Inflammatory macrophage treated with lipopolysaccharide for 1 hour (primary cell): ENCODE measurements around the gene SNX19.

Source experiments
- DNase-seq, 2 donors: peaks; one replicate each; pipeline ENCODE4 v3.0.0-alpha.2; 2020 to 2022

Gene SNX19

DNA sequence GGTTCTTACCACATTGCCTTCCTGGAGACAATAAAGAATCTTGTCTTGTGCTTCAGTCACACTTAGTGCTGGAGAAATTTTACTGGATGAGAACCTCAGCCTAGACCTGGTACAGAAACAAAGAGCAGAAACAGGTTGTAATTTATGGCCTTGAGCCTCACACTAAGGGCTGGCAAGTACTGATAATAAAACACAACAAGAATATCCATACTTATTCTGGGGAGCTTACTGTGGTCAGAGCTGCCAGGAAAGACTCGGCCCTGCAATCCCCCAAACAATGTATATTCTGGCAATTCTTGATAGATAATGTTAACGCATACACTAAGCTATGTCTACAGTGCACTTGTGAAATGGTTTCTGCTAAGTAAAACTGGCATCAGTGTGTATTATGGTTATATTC is 9.7 kb downstream of the SNX19 start:
- DNase-seq = no peak

DNA sequence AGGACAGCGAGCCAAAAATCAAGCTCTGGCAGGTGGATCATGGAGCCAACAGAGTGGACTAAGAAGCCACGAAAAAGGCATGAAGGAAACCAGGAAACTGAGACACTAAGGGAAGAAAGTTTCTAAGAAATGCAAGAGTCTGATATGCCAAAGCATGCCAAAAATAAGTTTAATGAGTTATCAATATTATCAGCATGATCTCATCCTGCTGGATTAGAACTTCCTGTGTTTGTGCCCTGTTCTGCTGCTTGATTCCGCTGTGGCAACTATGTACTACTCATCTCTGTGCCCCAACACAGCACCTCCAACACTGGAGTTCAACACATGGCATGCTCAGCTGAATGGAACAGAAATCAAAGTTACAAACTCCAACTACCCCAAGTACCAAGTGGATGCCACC is 10.8 kb downstream of the SNX19 start:
- DNase-seq = no peak

- no peak for DNase-seq
These were observed 11.9 kb downstream of the SNX19 start for GRCh38 chr11:130904380-130904779.

GRCh38 chr11:130902380-130902779 is 13.9 kb downstream of the SNX19 start:
- DNase-seq = no peak

- no peak for DNase-seq
These were observed 17.2 kb downstream of the SNX19 start for GRCh38 chr11:130899106-130899505.

DNA sequence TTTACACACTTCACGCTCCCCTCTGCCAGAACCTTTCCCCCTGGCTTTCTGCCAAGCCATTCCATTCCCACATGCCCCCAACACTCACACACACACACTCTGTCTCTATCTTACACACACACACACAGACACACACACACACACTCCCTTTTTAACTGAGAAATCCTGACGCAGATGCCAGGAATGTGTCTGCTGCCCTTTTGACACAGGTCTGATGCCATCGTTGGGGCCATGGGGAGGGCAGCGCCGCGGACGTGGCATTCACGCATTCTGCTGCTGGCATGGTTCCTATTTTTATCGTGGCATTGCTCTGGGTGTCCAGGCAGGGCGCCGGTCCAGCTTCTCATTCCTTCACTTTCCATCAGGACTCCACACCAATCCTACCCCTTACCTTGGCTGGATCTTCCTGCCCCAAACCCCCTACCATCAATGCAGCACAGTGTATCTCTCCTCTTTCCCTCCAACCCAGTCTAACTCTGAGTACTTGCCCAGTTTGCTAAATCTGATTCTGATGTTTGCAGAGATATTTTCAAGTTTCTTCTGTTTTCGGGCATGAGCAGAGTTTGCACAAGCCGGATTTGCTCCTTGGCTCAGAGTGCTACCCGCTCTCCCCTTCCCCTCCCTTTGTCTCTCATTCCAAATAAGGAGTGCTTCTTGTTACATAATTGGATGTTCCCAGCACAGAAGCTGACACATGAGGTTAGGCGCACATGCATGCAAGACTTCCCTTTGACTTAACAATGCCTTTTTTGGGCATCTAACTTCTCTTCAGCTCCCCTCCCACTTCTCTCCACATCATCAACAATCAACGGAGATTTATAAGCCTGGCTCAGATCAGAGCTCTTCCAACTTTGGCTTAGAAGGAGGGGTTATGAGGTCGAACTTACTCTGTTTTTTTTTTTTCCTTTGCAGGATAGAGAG is 18.8 kb downstream of the SNX19 start:
- DNase-seq = no peak

GRCh38 chr11:130894322-130895025 is 21.8 kb downstream of the SNX19 start:
- peak; percentile 28 to 74 for DNase-seq

DNA sequence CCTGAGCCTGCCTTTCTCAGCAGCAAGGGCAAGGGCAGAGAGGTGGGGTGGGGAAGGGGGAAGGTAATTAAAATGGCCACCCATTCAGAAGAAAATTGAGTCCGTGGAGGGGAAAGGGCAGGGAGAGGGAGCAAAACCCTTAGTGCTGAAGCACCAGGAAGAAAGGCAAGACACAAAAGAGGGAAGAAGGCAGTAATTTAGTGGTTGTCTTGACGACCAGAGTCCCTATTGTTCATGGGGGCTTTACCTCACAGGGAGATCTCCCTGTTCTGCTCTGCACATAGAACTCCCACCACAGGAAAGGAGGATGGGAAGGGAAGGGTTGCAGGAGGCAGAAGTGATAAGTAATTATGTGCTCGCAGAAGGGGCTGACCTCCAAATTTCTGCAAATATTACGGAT is 23.4 kb downstream of the SNX19 start:
- DNase-seq = no peak

GRCh38 chr11:130891326-130891725 is 25.0 kb downstream of the SNX19 start:
- no peak for DNase-seq

DNA sequence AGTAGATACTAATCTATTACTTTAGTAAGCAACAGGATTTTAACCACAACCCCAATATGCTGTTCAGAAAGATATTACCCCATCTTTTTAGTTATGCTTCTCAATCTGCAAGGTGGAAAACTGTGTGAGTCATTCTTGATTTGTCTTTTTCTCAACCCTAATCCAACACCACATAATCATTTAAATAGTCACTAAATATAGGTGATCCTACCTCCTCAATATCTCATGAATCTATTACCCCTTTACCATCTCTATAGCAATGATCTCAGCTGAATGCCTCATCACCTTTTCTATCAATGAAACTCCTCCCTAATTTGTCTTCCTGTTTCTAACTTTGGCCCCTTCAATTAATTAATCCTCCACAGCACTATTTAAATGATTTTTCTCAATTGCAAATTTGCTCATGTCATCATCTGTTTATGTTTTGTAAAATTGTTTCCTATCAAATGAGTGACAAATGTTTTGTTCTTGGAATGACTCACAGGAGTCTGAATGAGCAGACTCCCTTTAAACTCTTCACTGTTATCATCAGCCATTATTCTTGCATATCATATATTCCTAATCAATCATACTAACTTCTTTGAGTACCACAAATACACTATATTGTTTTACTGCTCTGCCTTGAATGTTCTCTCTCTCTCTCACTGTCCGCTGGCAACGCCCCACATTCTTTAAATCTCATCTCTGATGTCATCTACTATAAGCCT is 26.1 kb downstream of the SNX19 start:
- DNase-seq = no peak

DNA sequence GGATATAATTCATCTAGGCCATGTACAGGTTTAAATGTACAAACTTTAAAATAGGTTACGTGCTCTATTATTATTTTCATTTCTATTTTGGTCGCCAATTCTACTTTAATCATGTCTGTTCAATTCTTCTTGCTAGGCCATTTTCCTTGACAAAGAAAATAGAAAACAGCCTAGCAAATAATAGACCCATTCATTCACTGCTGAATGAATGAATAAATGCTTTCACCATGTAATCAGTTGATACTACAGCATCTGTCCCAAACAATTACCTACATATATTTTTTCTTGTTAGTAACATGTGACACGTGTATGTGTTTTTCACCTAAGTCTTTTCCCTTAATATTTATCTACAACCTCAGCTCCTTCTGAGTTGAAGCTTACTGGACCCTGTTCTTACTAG is 27.5 kb downstream of the SNX19 start:
- no peak for DNase-seq

GRCh38 chr11:130886704-130887103 is 29.6 kb downstream of the SNX19 start:
- DNase-seq = no peak

GRCh38 chr11:130882138-130882551 is 34.1 kb downstream of the SNX19 start:
- no peak for DNase-seq

DNA sequence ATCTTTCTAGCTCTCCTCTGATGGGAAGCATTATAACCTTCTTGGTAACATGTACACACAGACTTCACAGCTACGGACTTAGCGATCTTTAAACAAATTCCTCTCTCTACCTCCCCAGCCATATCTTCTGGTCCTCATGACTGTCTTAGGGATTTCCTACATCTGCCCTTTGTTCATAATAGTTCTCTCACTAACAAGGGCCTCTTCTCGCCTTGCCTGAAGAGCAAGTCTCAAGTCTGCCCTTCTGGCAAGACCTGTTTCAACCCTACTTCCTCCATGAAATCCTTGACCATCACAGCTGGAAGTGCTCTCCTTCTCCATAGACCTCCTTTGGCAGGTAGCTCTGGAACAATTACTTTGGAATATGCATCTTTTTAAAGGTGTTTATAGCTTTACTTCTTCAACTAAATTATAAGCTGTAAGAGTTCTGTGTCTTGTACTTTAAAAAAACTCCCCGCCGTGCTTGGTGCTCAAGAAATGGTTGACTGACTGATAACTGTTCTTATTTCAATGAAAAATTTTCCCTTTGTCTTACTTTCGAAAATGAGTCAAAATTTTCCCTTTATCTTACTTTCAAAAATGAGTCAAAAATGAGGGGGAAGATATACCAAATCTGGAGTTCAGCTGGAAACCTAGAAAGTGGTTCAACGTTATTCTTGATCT is 34.7 kb downstream of the SNX19 start:
- DNase-seq = no peak

GRCh38 chr11:130879836-130880235 is 36.4 kb downstream of the SNX19 start:
- DNase-seq = no peak

DNA sequence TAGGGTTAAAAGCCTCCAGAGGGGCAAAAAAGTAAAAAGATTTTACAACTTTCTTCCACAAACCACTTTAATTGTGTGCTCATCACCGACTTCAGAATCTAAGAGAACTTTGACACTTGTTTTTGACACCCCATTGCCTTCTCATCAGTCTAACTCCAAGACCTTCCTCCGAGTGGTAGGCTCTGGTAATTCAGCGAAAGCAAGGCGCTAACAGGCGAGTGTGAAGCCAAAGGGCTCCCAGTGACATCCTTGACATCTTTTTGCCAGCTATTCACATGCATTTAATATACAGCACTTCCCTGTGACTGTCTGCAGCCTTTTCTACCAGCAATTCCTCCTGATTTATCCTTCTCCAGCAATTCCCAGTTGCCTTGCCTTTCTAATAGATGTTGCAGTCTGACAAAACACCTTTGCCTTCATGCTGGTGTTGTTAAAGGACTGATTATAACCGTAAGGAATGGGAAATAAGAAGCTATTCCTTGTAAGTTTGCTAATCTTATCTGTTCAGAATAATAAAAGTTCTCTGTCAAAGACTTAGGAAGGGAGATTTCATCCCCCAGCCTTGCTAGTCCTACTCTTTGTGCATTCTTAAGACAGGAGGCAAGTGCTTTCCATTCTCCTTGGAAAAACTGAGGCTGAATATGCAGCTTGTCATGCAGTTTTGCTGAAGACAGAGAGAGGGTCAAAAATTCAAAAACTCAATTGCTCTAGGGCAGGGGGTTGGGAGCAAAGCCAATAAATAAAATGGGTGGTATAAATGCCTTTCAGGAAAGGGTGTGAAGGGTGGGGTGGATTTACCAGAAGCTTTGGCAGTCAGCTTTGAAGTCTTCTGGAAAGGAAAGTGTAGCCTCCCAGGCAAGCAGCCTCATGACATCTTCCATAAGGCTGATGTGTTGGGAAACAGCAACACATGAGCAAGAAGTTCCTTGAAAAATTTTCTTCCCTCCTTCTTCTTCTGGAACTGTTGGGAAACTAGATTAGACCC is 39.1 kb downstream of the SNX19 start:
- DNase-seq = no peak

DNA sequence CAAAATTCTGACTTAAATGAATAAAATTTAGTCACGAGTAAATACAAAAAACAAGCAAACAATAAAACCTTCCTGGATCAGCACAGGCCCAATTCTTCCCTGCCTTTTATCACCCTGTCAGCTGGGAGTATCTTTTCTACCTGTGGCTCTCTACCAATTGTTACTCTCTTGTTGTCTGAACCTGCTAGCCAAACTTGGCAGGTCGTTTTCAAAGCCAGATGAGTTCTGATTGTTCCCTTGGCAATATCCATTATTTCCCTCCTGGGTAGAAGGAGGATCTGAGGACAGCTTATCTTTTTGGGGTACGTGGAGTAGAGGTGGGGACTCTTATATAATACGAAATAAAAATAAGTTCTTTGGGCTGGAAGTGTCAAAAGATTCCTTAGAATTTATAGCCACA is 40.2 kb downstream of the SNX19 start:
- no peak for DNase-seq

GRCh38 chr11:130874955-130875531 is 41.2 kb downstream of the SNX19 start:
- DNase-seq = no peak

- DNase-seq = no peak
These were observed 41.9 kb downstream of the SNX19 start for GRCh38 chr11:130874396-130874795.

DNA sequence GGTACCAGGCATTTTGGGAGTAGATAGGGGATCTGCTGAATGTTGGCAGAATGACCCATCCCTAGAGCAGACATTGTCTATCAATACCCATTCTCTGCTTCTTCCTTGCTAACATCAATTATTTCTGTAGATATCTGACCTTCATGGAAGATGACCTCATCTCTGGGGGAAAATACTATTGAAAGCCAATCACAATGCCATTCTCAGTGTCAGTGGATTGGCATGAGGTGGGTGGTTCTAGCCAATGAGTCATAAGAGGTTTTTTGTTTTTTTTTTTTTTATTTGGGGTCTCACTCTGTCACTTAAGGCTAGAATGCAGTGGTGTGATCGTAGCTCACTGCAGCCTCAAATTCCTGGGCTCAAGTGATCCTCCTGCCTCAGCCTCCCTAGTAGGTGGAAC is 42.5 kb downstream of the SNX19 start:
- DNase-seq = no peak

DNA sequence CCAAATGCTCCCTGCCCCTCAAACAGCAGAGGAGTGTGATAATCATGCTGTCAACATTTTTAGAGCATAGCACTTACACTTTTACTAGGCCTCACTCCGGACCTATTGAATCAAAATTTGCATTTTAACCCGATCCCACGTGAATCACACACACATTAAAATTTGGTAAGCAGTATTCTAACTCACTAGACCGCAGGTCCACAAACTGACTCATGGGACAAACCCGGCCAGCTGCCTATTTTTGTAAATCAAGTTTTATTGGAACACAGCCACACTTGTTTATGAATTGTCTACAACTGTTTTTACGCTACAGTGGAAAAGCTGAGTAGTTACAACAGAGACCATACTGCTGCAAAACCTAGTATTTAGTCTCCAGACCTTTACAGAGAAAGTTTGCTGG is 43.3 kb downstream of the SNX19 start:
- DNase-seq = no peak
